ENCODE results near the gene SPOP.

DNA sequence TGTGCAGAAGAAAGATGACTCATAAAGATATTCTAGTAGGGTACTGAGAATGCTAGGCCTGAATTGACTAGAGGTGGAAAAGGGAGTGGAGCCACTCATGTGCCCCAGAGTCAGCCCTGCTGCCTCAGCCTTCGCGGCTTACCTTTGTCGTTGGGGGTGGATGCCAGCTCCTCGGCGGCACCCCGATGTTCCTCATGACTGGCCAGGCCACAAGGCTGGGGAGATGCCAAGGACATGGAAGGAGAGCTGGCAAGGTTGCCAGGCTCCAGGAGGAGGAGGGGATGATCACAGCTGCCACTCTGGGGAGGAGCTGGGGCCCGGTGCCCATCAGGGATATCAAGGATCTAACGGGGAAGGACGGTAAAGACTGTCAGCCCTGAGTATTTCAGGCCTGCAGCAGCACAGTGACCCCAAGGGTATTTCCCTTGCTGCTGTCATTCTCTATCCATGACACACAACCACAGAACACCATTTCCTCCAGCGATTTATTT lies 39.5 kb upstream of the SPOP start:
- TF ChIP-seq, protein P1, sequence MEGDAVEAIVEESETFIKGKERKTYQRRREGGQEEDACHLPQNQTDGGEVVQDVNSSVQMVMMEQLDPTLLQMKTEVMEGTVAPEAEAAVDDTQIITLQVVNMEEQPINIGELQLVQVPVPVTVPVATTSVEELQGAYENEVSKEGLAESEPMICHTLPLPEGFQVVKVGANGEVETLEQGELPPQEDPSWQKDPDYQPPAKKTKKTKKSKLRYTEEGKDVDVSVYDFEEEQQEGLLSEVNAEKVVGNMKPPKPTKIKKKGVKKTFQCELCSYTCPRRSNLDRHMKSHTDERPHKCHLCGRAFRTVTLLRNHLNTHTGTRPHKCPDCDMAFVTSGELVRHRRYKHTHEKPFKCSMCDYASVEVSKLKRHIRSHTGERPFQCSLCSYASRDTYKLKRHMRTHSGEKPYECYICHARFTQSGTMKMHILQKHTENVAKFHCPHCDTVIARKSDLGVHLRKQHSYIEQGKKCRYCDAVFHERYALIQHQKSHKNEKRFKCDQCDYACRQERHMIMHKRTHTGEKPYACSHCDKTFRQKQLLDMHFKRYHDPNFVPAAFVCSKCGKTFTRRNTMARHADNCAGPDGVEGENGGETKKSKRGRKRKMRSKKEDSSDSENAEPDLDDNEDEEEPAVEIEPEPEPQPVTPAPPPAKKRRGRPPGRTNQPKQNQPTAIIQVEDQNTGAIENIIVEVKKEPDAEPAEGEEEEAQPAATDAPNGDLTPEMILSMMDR (IDR thresholded peaks at IDR 0.05): no peak
- no peak for TF ChIP-seq POLR2A (IDR thresholded peaks at IDR 0.05)
